Measurements from ENCODE around the gene CDON. TPM values are rescaled to one million over a fixed set of nuclear protein-coding genes. Genes with fewer than 3 reads are reported as not detected.

The CDON gene
- polyA plus RNA-seq, 1 of the 3 experiments (the other 2 are of a cell fraction): 3.7 TPM

DNA sequence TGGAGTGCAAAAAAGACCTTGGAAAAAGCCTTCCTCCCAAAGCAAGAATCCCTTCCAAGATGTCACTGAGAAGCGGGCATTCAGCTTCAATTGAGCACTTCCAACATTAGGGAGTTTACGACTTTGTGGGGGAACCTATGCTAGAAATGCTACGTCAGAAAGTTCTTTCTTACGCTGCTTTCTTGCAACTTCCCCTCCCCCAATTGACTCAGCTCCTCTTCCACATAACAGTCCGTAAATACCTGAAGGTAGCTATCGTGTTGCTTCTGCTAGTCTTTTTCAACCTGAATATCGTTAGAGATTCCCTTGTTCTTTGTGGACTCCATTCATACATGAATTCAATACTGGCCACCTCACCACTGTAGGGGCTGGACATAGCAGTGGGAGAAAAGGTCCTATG is 69.8 kb downstream of the CDON start:
- Histone ChIP-seq H3K27ac (ENCODE audit: low read depth in 2 of 2, low read length in 1 of 2) (no peak overlapping the region), H3K79me2 (ENCODE audit: insufficient read depth) (no peaks in the 10 kb centered on the region), H2AFZ (ENCODE audit: low read depth) (no peak overlapping the region), H3K4me3 (ENCODE audit: low read depth in 2 of 2, low read length in 1 of 2) (no peak overlapping the region), H3K9me2 (no peaks in the 10 kb centered on the region), H3K4me2 (no peak overlapping the region), H3K27me3 (ENCODE audit: insufficient read depth) (no peaks in the 10 kb centered on the region), H3K9me3 (no peaks in the 10 kb centered on the region), H3K9ac (no peak overlapping the region), H3F3A (replicated peaks; ENCODE audit: insufficient read depth) (no peaks in the 10 kb centered on the region), H3K36me3 (replicated peaks in 1 of 2; ENCODE audit: control insufficient read depth in 1 of 2, insufficient read depth in 2 of 2, low read length in 1 of 2) (peaks cover 0 to 24% of the 10 kb centered on the region in 2 experiments), H4K20me1 (ENCODE audit: insufficient read depth) (no peaks in the 10 kb centered on the region), H3K4me1 (ENCODE audit: control insufficient read depth in 1 of 2, insufficient read depth in 2 of 2, low read depth in 1 of 2, low read length in 1 of 2) (peaks cover 4 to 13% of the 10 kb centered on the region in 2 experiments)
- POLR2A ChIA-PET: no interaction called here
- WGBS (ENCODE audit: low lambda C conversion rate): 97% methylated on average over 7 of the region's 7 CpGs
- no peak for DNase-seq
- CTCF ChIA-PET: interaction anchor here (1.3 to 1.7 kb wide), 2 partner anchors 10 to 39 kb away, joined by 3 to 4 read pairs; no protein-coding TSS in a partner anchor
- TF ChIP-seq SMC3 (IDR thresholded peaks at IDR 0.05; ENCODE audit: low read depth, low read length): no peak
- TF ChIP-seq POLR2AphosphoS5 (IDR thresholded peaks at IDR 0.05; ENCODE audit: low read depth, low read length): no peak
- TF ChIP-seq USF1 (IDR thresholded peaks at IDR 0.05; ENCODE audit: borderline replicate concordance, low read depth): no peak
- TF ChIP-seq IRF3 (IDR thresholded peaks at IDR 0.05; ENCODE audit: low read depth, low read length): no peak
- TF ChIP-seq, protein P1, sequence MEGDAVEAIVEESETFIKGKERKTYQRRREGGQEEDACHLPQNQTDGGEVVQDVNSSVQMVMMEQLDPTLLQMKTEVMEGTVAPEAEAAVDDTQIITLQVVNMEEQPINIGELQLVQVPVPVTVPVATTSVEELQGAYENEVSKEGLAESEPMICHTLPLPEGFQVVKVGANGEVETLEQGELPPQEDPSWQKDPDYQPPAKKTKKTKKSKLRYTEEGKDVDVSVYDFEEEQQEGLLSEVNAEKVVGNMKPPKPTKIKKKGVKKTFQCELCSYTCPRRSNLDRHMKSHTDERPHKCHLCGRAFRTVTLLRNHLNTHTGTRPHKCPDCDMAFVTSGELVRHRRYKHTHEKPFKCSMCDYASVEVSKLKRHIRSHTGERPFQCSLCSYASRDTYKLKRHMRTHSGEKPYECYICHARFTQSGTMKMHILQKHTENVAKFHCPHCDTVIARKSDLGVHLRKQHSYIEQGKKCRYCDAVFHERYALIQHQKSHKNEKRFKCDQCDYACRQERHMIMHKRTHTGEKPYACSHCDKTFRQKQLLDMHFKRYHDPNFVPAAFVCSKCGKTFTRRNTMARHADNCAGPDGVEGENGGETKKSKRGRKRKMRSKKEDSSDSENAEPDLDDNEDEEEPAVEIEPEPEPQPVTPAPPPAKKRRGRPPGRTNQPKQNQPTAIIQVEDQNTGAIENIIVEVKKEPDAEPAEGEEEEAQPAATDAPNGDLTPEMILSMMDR (IDR thresholded peaks at IDR 0.05): no peak
- TF ChIP-seq GATA2 (CRISPR knock-in tag; IDR thresholded peaks at IDR 0.05): no peak
- TF ChIP-seq GABPA (IDR thresholded peaks at IDR 0.05; ENCODE audit: low read depth): no peak
- TF ChIP-seq MEF2A (IDR thresholded peaks at IDR 0.05; ENCODE audit: borderline replicate concordance, low read depth): no peak
- no peak for TF ChIP-seq REST (IDR thresholded peaks at IDR 0.05; ENCODE audit: low read depth, low read length)
- TF ChIP-seq RAD21 (IDR thresholded peaks at IDR 0.05; ENCODE audit: low read length): no peak
- no peak for TF ChIP-seq FOXM1 (IDR thresholded peaks at IDR 0.05; ENCODE audit: low read depth)
- no peak for TF ChIP-seq NRF1 (IDR thresholded peaks at IDR 0.05; ENCODE audit: low read depth, low read length)
- no peak for TF ChIP-seq EP300 (IDR thresholded peaks at IDR 0.05; ENCODE audit: borderline replicate concordance in 1 of 2, low read depth in 1 of 2, low read length in 1 of 2)
- TF ChIP-seq TAF1 (IDR thresholded peaks at IDR 0.05; ENCODE audit: borderline replicate concordance, low read depth, low read length): no peak
